K562 (cell line): Measurements from ENCODE around the gene TMC4. TPM values are rescaled to one million over a fixed set of nuclear protein-coding genes. Genes with fewer than 3 reads are reported as not detected.

Experiments used
- ATAC-seq: fragments of 200-7000 bp; cut with Tn5 transposase; 3 replicates; pipeline ENCODE4 v1.9.1; 2020; ENCODE audit warnings: moderate library complexity
- BruUV-seq: library from RNA; stranded (reverse); fragments of 400-500 nt; replicated peaks from 2 replicates; lab custom pipeline; 2021; lab: Mats Ljungman, UMichigan
- CTCF ChIA-PET: fragments of 300-600 bp; formaldehyde crosslinking; extraction: SDS; loops from one replicate; lab custom pipeline; 2021; ENCODE audit warnings: low intra/inter-chr PET ratio; lab: Yijun Ruan, JAX
- POLR2A ChIA-PET: fragments of 300-600, 350-650 bp; sonication (Branson Sonifier 250); formaldehyde crosslinking; extraction: SDS; loops from one replicate; lab custom pipeline; 2021; ENCODE audit warnings: antibody characterized with exemption, inconsistent platforms; lab: Yijun Ruan, JAX
- DNase-seq, 4 experiments: peaks; one replicate each; pipeline versions ENCODE4 v3.0.0 to v3.0.0-alpha.2; 2011 to 2018; ENCODE audit warnings: low spot score in 3 of 4, mixed read lengths in 3 of 4; ENCODE audit errors: extremely low read depth in 1 of 4
- FAIRE-seq: peaks from 2 replicates; lab custom pipeline; 2011; peaks lifted over from hg19 to GRCh38; lab: Jason Lieb, UNC
- H2AFZ ChIP-seq: 2 replicates; pipeline ENCODE4 v1.6.0; 2011; ENCODE audit warnings: low read depth, low read length, control low read depth, inconsistent platforms
- H3K27ac ChIP-seq: fragments of 200-600 bp; 3 replicates; pipeline ENCODE4 v1.8.0; 2011; ENCODE audit warnings: low read depth, mild to moderate bottlenecking, control low read depth, inconsistent platforms, low read length, moderate library complexity, mixed read lengths; ENCODE audit errors: extremely low read depth
- H3K27me3 ChIP-seq, 2 experiments: fragments of 300-600 bp in 1 of 2; 2 replicates in 1 of 2; 3 replicates in 1 of 2; pipeline versions ENCODE4 v1.6.0 to v1.8.0; 2011; ENCODE audit warnings: inconsistent platforms in 2 of 2, low read length in 2 of 2, mild to moderate bottlenecking in 1 of 2, mixed read lengths in 1 of 2, moderate library complexity in 1 of 2; ENCODE audit not compliant: control insufficient read depth in 2 of 2, insufficient read depth in 2 of 2
- H3K36me3 ChIP-seq: fragments of 300-600 bp; 3 replicates; pipeline ENCODE4 v1.8.0; 2011; ENCODE audit warnings: mild to moderate bottlenecking, low read length, inconsistent platforms; ENCODE audit not compliant: control insufficient read depth, insufficient read depth
- H3K4me1 ChIP-seq, 2 experiments: fragments of 200-600 bp in 1 of 2; replicated peaks in 1 of 2; 2 replicates in 1 of 2; 3 replicates in 1 of 2; pipeline versions ENCODE4 v1.5.1 to v1.8.0; 2011; ENCODE audit warnings: inconsistent platforms in 2 of 2, low read length in 2 of 2, mild to moderate bottlenecking in 1 of 2, mixed read lengths in 1 of 2, moderate library complexity in 1 of 2; ENCODE audit not compliant: control insufficient read depth in 2 of 2, insufficient read depth in 2 of 2
- H3K4me2 ChIP-seq: 2 replicates; pipeline ENCODE4 v1.6.1; 2011; ENCODE audit warnings: low read length, control low read depth, inconsistent platforms, mixed read lengths; ENCODE audit not compliant: insufficient read depth
- H3K4me3 ChIP-seq: fragments of 200-600 bp; sonication (generic), shearing (Covaris generic); 2 replicates; pipeline ENCODE4 v1.5.1; 2016; ENCODE audit warnings: control low read depth, inconsistent platforms
- H3K79me2 ChIP-seq: fragments of 200-600 bp; 3 replicates; pipeline ENCODE4 v1.8.0; 2011; ENCODE audit warnings: low read length, inconsistent platforms; ENCODE audit not compliant: control insufficient read depth, insufficient read depth
- H3K9ac ChIP-seq, 2 experiments: 2 replicates each; pipeline versions ENCODE4 v1.6.0 to v1.6.1; 2011; ENCODE audit warnings: low read depth in 2 of 2, low read length in 2 of 2, control low read depth in 1 of 2, inconsistent platforms in 1 of 2, mild to moderate bottlenecking in 1 of 2, mixed read lengths in 1 of 2; ENCODE audit not compliant: insufficient read depth in 1 of 2
- H3K9me1 ChIP-seq: one replicate; pipeline ENCODE4 v1.6.0; 2011; ENCODE audit warnings: inconsistent platforms, mild to moderate bottlenecking, low read length, moderate library complexity; ENCODE audit not compliant: control insufficient read depth, insufficient read depth
- H3K9me3 ChIP-seq: replicated peaks from 2 replicates; pipeline ENCODE4 v1.5.1; 2011; ENCODE audit warnings: low read depth, low read length, inconsistent platforms; ENCODE audit not compliant: control insufficient read depth, insufficient read depth
- H4K20me1 ChIP-seq: replicated peaks from 2 replicates; pipeline ENCODE4 v1.6.1; 2011; ENCODE audit warnings: low read length, inconsistent platforms, mixed read lengths; ENCODE audit not compliant: control insufficient read depth, insufficient read depth
- CCNT2 ChIP-seq: IDR thresholded peaks from 2 replicates; pipeline ENCODE4 v1.6.1; 2011; ENCODE audit warnings: borderline replicate concordance, low read depth, mild to moderate bottlenecking, moderate library complexity, mixed read lengths, low read length; ENCODE audit not compliant: insufficient read length; ENCODE audit errors: extremely low read depth
- GATAD2A ChIP-seq: fragments of 450-650 bp; IDR thresholded peaks from 2 replicates; pipeline ENCODE4 v1.6.1; 2017
- MLX ChIP-seq, 2 experiments: fragments of 450-650 bp in 1 of 2; sonication (generic) in 1 of 2; formaldehyde crosslinking; conservative IDR thresholded peaks; 2 replicates each; pipeline versions ENCODE4 v1.4.0 to v1.8.1; 2020 to 2022; ENCODE audit warnings: mild to moderate bottlenecking in 1 of 2, missing genetic modification reagents in 1 of 2
- PHF20 ChIP-seq: fragments of 450-650 bp; IDR thresholded peaks from 2 replicates; pipeline ENCODE4 v1.6.1; 2018; ENCODE audit not compliant: partially characterized antibody
- RFX1 ChIP-seq: fragments of 450-650 bp; IDR thresholded peaks from 2 replicates; pipeline ENCODE4 v1.6.1; 2016; ENCODE audit warnings: mild to moderate bottlenecking, moderate library complexity
- SIN3A ChIP-seq, 2 experiments: fragments of 150-350 bp in 1 of 2; IDR thresholded peaks; 2 replicates each; pipeline ENCODE4 v1.6.1; 2011 to 2016; ENCODE audit warnings: borderline replicate concordance in 2 of 2, low read depth in 2 of 2, low read length in 2 of 2, mild to moderate bottlenecking in 2 of 2, moderate library complexity in 2 of 2; ENCODE audit not compliant: control insufficient read depth in 1 of 2
- TSHZ1 ChIP-seq: fragments of 250-450 bp; sonication (Bioruptor Pico); IDR thresholded peaks from 2 replicates; pipeline ENCODE4 v1.4.0; 2020; ENCODE audit warnings: mild to moderate bottlenecking, moderate library complexity
- ZNF174 ChIP-seq: fragments of 250-450 bp; sonication (Bioruptor Pico); IDR thresholded peaks from 2 replicates; pipeline ENCODE4 v1.4.0; 2020; ENCODE audit warnings: mild to moderate bottlenecking
- WGBS: fragments of 100-300 bp; shearing (Covaris generic); methylation state at CpG from one replicate; pipeline ENCODE4 v1.1.6; 2016; ENCODE audit warnings: low coverage, mixed read lengths; ENCODE audit not compliant: insufficient coverage; ENCODE audit errors: missing lambda C conversion rate; 5-methylcytosine and 5-hydroxymethylcytosine counted together
- in situ Hi-C: fragments of 300-500 bp; cut with MboI; formaldehyde crosslinking; loops from 4 replicates; pipeline ENCODE4 v1.15.0; 2018; ENCODE audit warnings: inconsistent platforms, mixed read lengths
- intact Hi-C: fragments of 100-400 bp; cut with micrococcal nuclease; formaldehyde crosslinking; loops from 2 replicates; pipeline ENCODE4 v1.14.2; 2022
- polyA plus RNA-seq, 8 experiments: library from polyadenylated mRNA; depleted of rRNA in 4 of 8; stranded (reverse) in 5 of 8; unstranded in 3 of 8; fragments of >200 nt; fragmentation: Nextera tagmentation in 2 of 8; fragmentation: Illumina TruSeq in 1 of 8; extraction: Ambion mirVana in 2 of 8; extraction: Trizol in 1 of 8; gene quantifications; 2 replicates each; pipeline versions ENCODE4 v1.2.1 to v1.2.3, GENCODE V29; 2011 to 2014; ENCODE audit warnings: inconsistent platforms in 1 of 8, missing spikeins in 1 of 8
- total RNA-seq, 7 experiments: library from RNA; depleted of rRNA in 6 of 7; stranded (reverse); fragments of >200 nt in 6 of 7; fragmentation: Illumina TruSeq in 2 of 7; extraction: Trizol in 2 of 7; gene quantifications; 2 replicates each; pipeline versions ENCODE4 v1.2.1 to v1.2.3, GENCODE V29; 2011 to 2021; ENCODE audit warnings: low replicate concordance in 1 of 7

Gene TMC4
- total and polyA plus RNA-seq, 9 of the 15 experiments (the other 6 are each of a cell fraction or from before 2014, with no cell fraction given), result 0.12 to 0.79 (median 0.36) TPM; not detected in 2

GRCh38 chr19:54179262-54179852, 6.4 kb upstream of the TMC4 start:
- ATAC-seq, result no peak
- Histone ChIP-seq H3K36me3 (peaks cover 63% of the 10 kb centered on the region; the same call in 2 of the 3 replicates), H4K20me1 (no peaks in the 10 kb centered on the region; the same call in 1 of the 2 replicates), H3K9ac (no peak overlapping the region), H3K9me1 (peaks cover 3% of the 10 kb centered on the region), H3K9me3 (no peaks in the 10 kb centered on the region), H3K27me3 (no peaks in the 10 kb centered on the region), H3K4me3 (no peak overlapping the region), H3K27ac (no peak overlapping the region), H3K79me2 (no peaks in the 10 kb centered on the region), H2AFZ (no peak overlapping the region), H3K4me1 (peaks cover 0 to 18% of the 10 kb centered on the region in 2 experiments; a peak in 2 of 5 replicates), H3K4me2 (no peak overlapping the region)
- in situ Hi-C loops, result no loop called here
- no peak for FAIRE-seq
- 88% methylated on average over 10 of the region's 10 CpGs for WGBS
- CTCF ChIA-PET, result no interaction called here
- TF ChIP-seq RFX1 (peak; percentile 63), CCNT2 (no peak)
- peak in 1 of 4 experiments; percentile 2 for DNase-seq
- POLR2A ChIA-PET, result interaction anchor here (0.6 to 1.7 kb wide), 4 partner anchors 10 to 42 kb away, joined by 3 to 10 read pairs (median 6); partner anchors contain the start of genes MBOAT7 and RPS9
- intact Hi-C loops, result no loop called here
- BruUV-seq, result no TSS peak

GRCh38 chr19:54178581-54179261, 5.8 kb upstream of the TMC4 start:
- in situ Hi-C loops, result no loop called here
- no peaks in the 10 kb centered on the region for H3K79me2 ChIP-seq
- H3K9ac ChIP-seq, result peak overlapping the region in 1 of 2 experiments; percentile 61; a peak in 1 of 4 replicates
- H4K20me1 ChIP-seq, result no peaks in the 10 kb centered on the region; the same call in 1 of the 2 replicates
- no peak overlapping the region for H3K4me3 ChIP-seq
- BruUV-seq, result no TSS peak
- H3K9me1 ChIP-seq, result peaks cover 3% of the 10 kb centered on the region
- peak; percentile 74 for FAIRE-seq
- H3K9me3 ChIP-seq, result no peaks in the 10 kb centered on the region
- WGBS, result 90% methylated on average over 21 of the region's 23 CpGs
- peak in 2 of 4 experiments; percentile 41 to 55 for DNase-seq
- ATAC-seq, result peak; percentile 93
- POLR2A ChIA-PET, result interaction anchor here (0.6 to 1.7 kb wide), 3 partner anchors 11 to 42 kb away, joined by 3 to 10 read pairs (median 8); partner anchors contain the start of genes MBOAT7 and RPS9
- H3K4me1 ChIP-seq, result peaks cover 0 to 24% of the 10 kb centered on the region in 2 experiments; a peak in 2 of 5 replicates
- H3K27ac ChIP-seq, result no peak overlapping the region
- intact Hi-C loops, result no loop called here
- H2AFZ ChIP-seq, result no peak overlapping the region
- no peaks in the 10 kb centered on the region for H3K27me3 ChIP-seq
- no peak overlapping the region for H3K4me2 ChIP-seq
- CTCF ChIA-PET, result no interaction called here
- H3K36me3 ChIP-seq, result peaks cover 57% of the 10 kb centered on the region; the same call in 2 of the 3 replicates
- no peak for TF ChIP-seq SIN3A (IDR thresholded peaks at IDR 0.05; ENCODE audit: borderline replicate concordance in 2 of 2, control insufficient read depth in 1 of 2, low read depth in 2 of 2, low read length in 2 of 2)
- no peak for TF ChIP-seq TSHZ1 (CRISPR knock-in tag)
- TF ChIP-seq ZNF174 (CRISPR knock-in tag), result no peak
- TF ChIP-seq MLX (CRISPR knock-in tag; conservative IDR thresholded peaks at IDR 0.05), result no peak
- TF ChIP-seq PHF20, result no peak
- TF ChIP-seq GATAD2A, result no peak
